Fibroblast of the aortic adventitia (primary cell): ENCODE data around the gene IDH3G. TPM values are rescaled to one million over a fixed set of nuclear protein-coding genes. Genes with fewer than 3 reads are reported as not detected.

ENCODE experiments used
- DNase-seq: peaks from one replicate; pipeline ENCODE4 v3.0.0-alpha.2; 2010; ENCODE audit warnings: low read depth
- H3K4me3 ChIP-seq: 2 replicates; pipeline ENCODE4 v1.5.1; 2011; ENCODE audit warnings: low read depth, mild to moderate bottlenecking, control low read depth, low read length, moderate library complexity
- CTCF ChIP-seq: IDR thresholded peaks from 2 replicates; pipeline ENCODE4 v1.5.1; 2011; ENCODE audit warnings: mild to moderate bottlenecking, low read length, control low read depth, inconsistent platforms; ENCODE audit not compliant: insufficient read depth
- total RNA-seq: library from RNA; depleted of rRNA; stranded (reverse); fragments of >200 nt; gene quantifications from 2 replicates; pipeline ENCODE4 v1.2.3, GENCODE V29; 2012; ENCODE audit warnings: low replicate concordance

The IDH3G gene
- total RNA-seq = 7.2 and 46.0 TPM in 2 replicates

- peak within 1 kb of the TSS; percentile 82 for H3K4me3 ChIP-seq
- DNase-seq = peak; percentile 92
- peak; percentile 15 for TF ChIP-seq CTCF
These were observed at the start of gene IDH3G, which contains the start of gene SSR4 for GRCh38 chrX:153794018-153794896. Gene IDH3G, minus strand, starts transcription at chrX:153794375. Its CDS starts 49 bp downstream, at chrX:153794326. Gene SSR4, plus strand, starts transcription at chrX:153794668. Its CDS starts 20 bp downstream, at chrX:153794688.

- no peak for DNase-seq
- TF ChIP-seq CTCF = no peak
These were observed 42.7 kb upstream of the IDH3G start for GRCh38 chrX:153836921-153837320.

GRCh38 chrX:153832728-153833127 lies 38.6 kb upstream of the IDH3G start:
- no peak for DNase-seq
- TF ChIP-seq CTCF = no peak
- no peak overlapping the region for H3K4me3 ChIP-seq

More at GRCh38 chrX:153836921-153837320, 42.7 kb upstream of the IDH3G start:
- no peak overlapping the region for H3K4me3 ChIP-seq

GRCh38 chrX:153831429-153832150 lies 37.4 kb upstream of the IDH3G start:
- no peak for DNase-seq
- H3K4me3 ChIP-seq = no peak overlapping the region
- TF ChIP-seq CTCF = no peak

- no peak overlapping the region for H3K4me3 ChIP-seq
- TF ChIP-seq CTCF = no peak
- no peak for DNase-seq
These were observed 36.7 kb upstream of the IDH3G start for GRCh38 chrX:153830640-153831428.
